GM12878 (cell line): Measurements from ENCODE around the gene FASN. TPM values are rescaled to one million over a fixed set of nuclear protein-coding genes. Genes with fewer than 3 reads are reported as not detected.

ENCODE experiments used
- ATAC-seq: fragments of 200-7000 bp; cut with Tn5 transposase; 3 replicates; pipeline ENCODE4 v1.9.1; 2020; ENCODE audit warnings: mild to moderate bottlenecking, moderate library complexity
- Bru-seq: library from RNA; stranded (reverse); fragments of 400-500 nt; gene quantifications from one replicate; lab custom pipeline; 2021; lab: Mats Ljungman, UMichigan
- BruChase-seq, 2 experiments: library from RNA; stranded (reverse); fragments of 400-500 nt; gene quantifications; one replicate each; lab custom pipeline; 2021; lab: Mats Ljungman, UMichigan
- BruUV-seq: library from RNA; stranded (reverse); fragments of 400-500 nt; replicated peaks from 2 replicates; lab custom pipeline; 2021; lab: Mats Ljungman, UMichigan
- CTCF ChIA-PET: fragments of 300-600 bp; sonication (Branson Sonifier 250); formaldehyde crosslinking; extraction: SDS; loops from one replicate; lab custom pipeline; 2021; ENCODE audit warnings: inconsistent platforms; lab: Yijun Ruan, JAX
- POLR2A ChIA-PET: fragments of 350-600 bp; formaldehyde crosslinking; extraction: SDS; loops from one replicate; lab custom pipeline; 2021; ENCODE audit warnings: inconsistent platforms; lab: Charles Lee
- RAD21 ChIA-PET: fragments of 300-600 bp; sonication (Branson Sonifier 250); formaldehyde crosslinking; loops from one replicate; lab custom pipeline; 2023; ENCODE audit warnings: antibody characterized with exemption; ENCODE audit not compliant: unreplicated experiment; lab: Charles Lee
- SMC1A ChIA-PET: fragments of 300-600 bp; sonication (Branson Sonifier 250); formaldehyde crosslinking; loops from one replicate; lab custom pipeline; 2023; ENCODE audit not compliant: unreplicated experiment, uncharacterized antibody; lab: Charles Lee
- DNase-seq: peaks from one replicate; pipeline ENCODE4 v3.0.0-alpha.2; 2011; ENCODE audit warnings: low read depth, low spot score
- FAIRE-seq: peaks from 3 replicates; lab custom pipeline; 2011; peaks lifted over from hg19 to GRCh38; lab: Jason Lieb, UNC
- H2AFZ ChIP-seq: 2 replicates; pipeline ENCODE4 v1.6.0; 2011; ENCODE audit warnings: low read depth, low read length, control low read depth; ENCODE audit not compliant: control insufficient read depth
- H3K27ac ChIP-seq: 2 replicates; pipeline ENCODE4 v1.5.1; 2011; ENCODE audit warnings: control low read depth; ENCODE audit not compliant: control insufficient read depth, insufficient read depth
- H3K27me3 ChIP-seq, 2 experiments: replicated peaks in 1 of 2; 2 replicates each; pipeline versions ENCODE4 v1.6.0 to v1.6.1; 2011; ENCODE audit warnings: low read length in 1 of 2; ENCODE audit not compliant: control insufficient read depth in 2 of 2, insufficient read depth in 2 of 2
- H3K36me3 ChIP-seq, 2 experiments: 2 replicates each; pipeline ENCODE4 v1.5.1; 2011; ENCODE audit warnings: low read length in 1 of 2; ENCODE audit not compliant: control insufficient read depth in 2 of 2, insufficient read depth in 2 of 2
- H3K4me1 ChIP-seq: 2 replicates; pipeline ENCODE4 v1.6.1; 2011; ENCODE audit warnings: mild to moderate bottlenecking, low read length, moderate library complexity, mixed read lengths; ENCODE audit not compliant: control insufficient read depth, insufficient read depth
- H3K4me2 ChIP-seq: 2 replicates; pipeline ENCODE4 v1.6.0; 2011; ENCODE audit warnings: control low read depth; ENCODE audit not compliant: control insufficient read depth, insufficient read depth
- H3K4me3 ChIP-seq: fragments of 200-600 bp; sonication (generic); 2 replicates; pipeline ENCODE4 v1.5.1; 2016
- H3K79me2 ChIP-seq: 2 replicates; pipeline ENCODE4 v1.6.0; 2011; ENCODE audit warnings: low read length; ENCODE audit not compliant: control insufficient read depth, insufficient read depth
- H3K9ac ChIP-seq: 2 replicates; pipeline ENCODE4 v1.8.0; 2011; ENCODE audit warnings: low read length, control low read depth, mixed read lengths; ENCODE audit not compliant: control insufficient read depth, insufficient read depth
- H3K9me3 ChIP-seq: replicated peaks from 3 replicates; pipeline ENCODE4 v1.5.1; 2011; ENCODE audit warnings: mild to moderate bottlenecking, low read length; ENCODE audit not compliant: control insufficient read depth, insufficient read depth
- H4K20me1 ChIP-seq: 2 replicates; pipeline ENCODE4 v1.6.0; 2011; ENCODE audit not compliant: control insufficient read depth, insufficient read depth
- FOS ChIP-seq: IDR thresholded peaks from 3 replicates; pipeline ENCODE4 v1.6.1; 2011; ENCODE audit warnings: borderline replicate concordance; ENCODE audit not compliant: insufficient read length; ENCODE audit errors: extremely low read depth
- PBX3 ChIP-seq: IDR thresholded peaks from 2 replicates; pipeline ENCODE4 v1.6.1; 2011; ENCODE audit warnings: mild to moderate bottlenecking, low read depth, low read length, moderate library complexity; ENCODE audit not compliant: insufficient replicate concordance
- POLR2AphosphoS5 ChIP-seq: IDR thresholded peaks from 2 replicates; pipeline ENCODE4 v1.6.1; 2011; ENCODE audit warnings: mild to moderate bottlenecking, low read length, inconsistent platforms
- SIN3A ChIP-seq: IDR thresholded peaks from 2 replicates; pipeline ENCODE4 v1.6.1; 2012; ENCODE audit warnings: low read depth, low read length, improper control_type of control experiment
- ZNF384 ChIP-seq: IDR thresholded peaks from 2 replicates; pipeline ENCODE4 v1.6.1; 2012; ENCODE audit warnings: low read depth, mild to moderate bottlenecking, low read length, improper control_type of control experiment, borderline replicate concordance
- ZNF592 ChIP-seq: fragments of 450-650 bp; IDR thresholded peaks from 2 replicates; pipeline ENCODE4 v1.6.1; 2017; ENCODE audit warnings: mild to moderate bottlenecking, moderate library complexity
- WGBS: methylation state at CpG from one replicate; pipeline ENCODE4 v1.1.6; 2016; ENCODE audit warnings: low lambda C conversion rate; ENCODE audit not compliant: insufficient replicate concordance, insufficient coverage; ENCODE audit errors: missing lambda C conversion rate; 5-methylcytosine and 5-hydroxymethylcytosine counted together
- in situ Hi-C: fragments of 300-500 bp; cut with MboI; formaldehyde crosslinking; loops from 9 replicates; pipeline ENCODE4 v1.14.3; 2018; ENCODE audit warnings: mixed read lengths
- intact Hi-C: fragments of 100-400 bp; cut with micrococcal nuclease; formaldehyde crosslinking; loops from one replicate; pipeline ENCODE4 v1.14.2; 2022; ENCODE audit not compliant: unreplicated experiment
- long read RNA-seq, 2 experiments: library from polyadenylated mRNA; unstranded; transcript quantifications; one replicate each; pipeline ENCODE4 v2.0.0, GENCODE V29; 2019 to 2020
- polyA minus RNA-seq, 3 experiments: library from RNA; depleted of rRNA, polyadenylated mRNA; stranded (reverse); fragments of >200 nt; gene quantifications; 2 replicates each; pipeline ENCODE4 v1.2.3, GENCODE V29; 2011
- polyA plus RNA-seq, 11 experiments: library from polyadenylated mRNA; depleted of rRNA in 4 of 11; unstranded in 6 of 11; stranded (reverse) in 5 of 11; fragments of >200 nt; fragmentation: Nextera tagmentation in 4 of 11; fragmentation: Illumina TruSeq in 1 of 11; extraction: Ambion mirVana in 4 of 11; extraction: Trizol in 1 of 11; gene quantifications; 1 replicate in 1 of 11; 2 replicates in 10 of 11; pipeline versions ENCODE4 v1.2.1 to v1.2.3, GENCODE V29; 2011 to 2016; ENCODE audit warnings: inconsistent platforms in 2 of 11, missing spikeins in 2 of 11, low read depth in 1 of 11
- total RNA-seq, 4 experiments: library from RNA; depleted of rRNA in 3 of 4; stranded (reverse); fragments of >200 nt in 3 of 4; fragmentation: Illumina TruSeq in 1 of 4; extraction: Trizol in 1 of 4; gene quantifications; 2 replicates each; pipeline versions ENCODE4 v1.2.1 to v1.2.3, GENCODE V29; 2013 to 2021

Gene FASN
- 81.2 and 110 TPM in 2 replicates for total RNA-seq (2013; cell fraction: nucleolus; rRNA removed)
- 67.4 and 73.8 TPM in 2 replicates for total RNA-seq (2014; rRNA removed)
- 18.0 and 20.8 TPM in 2 replicates for total RNA-seq (2014; rRNA removed; fragmentation: Illumina TruSeq; extraction: Trizol)
- total RNA-seq (2021), result 333 and 348 TPM in 2 replicates
- 15.3 TPM for polyA plus RNA-seq (2011; ENCODE audit: low read depth)
- polyA plus RNA-seq (2011; rRNA removed), result 4.5 and 10.8 TPM in 2 replicates
- polyA plus RNA-seq (2011; cell fraction: cytosol; rRNA removed), result 31.3 and 40.9 TPM in 2 replicates
- polyA plus RNA-seq (2011; cell fraction: nucleus; rRNA removed), result 137 and 205 TPM in 2 replicates
- 82.0 and 91.6 TPM in 2 replicates for polyA plus RNA-seq (2012)
- polyA plus RNA-seq (2014; fragmentation: Illumina TruSeq; extraction: Trizol), result 1.6 and 12.8 TPM in 2 replicates
- polyA plus RNA-seq (2014; fragmentation: Nextera tagmentation; extraction: Ambion mirVana), result under 1 TPM; 0.19 to 0.31 TPM
- 87.8 and 131 TPM in 2 replicates for polyA plus RNA-seq (2014; rRNA removed)
- 10 to 100 TPM; 40.1 to 42.5 TPM for polyA plus RNA-seq (2016; fragmentation: Nextera tagmentation; extraction: Ambion mirVana)
- 21.8 and 51.5 TPM in 2 replicates for polyA minus RNA-seq (2011; rRNA and poly(A)+ RNA removed)
- 91.7 and 93.8 TPM in 2 replicates for polyA minus RNA-seq (2011; cell fraction: cytosol; rRNA and poly(A)+ RNA removed)
- 35.7 and 66.9 TPM in 2 replicates for polyA minus RNA-seq (2011; cell fraction: nucleus; rRNA and poly(A)+ RNA removed)
- percentile 68 among the genes with signal in this experiment for Bru-seq, nascent RNA
- percentile 94 among the genes with signal in this experiment for BruChase-seq, experiment 1, labeled RNA remaining after a 6-hour chase
- percentile 84 among the genes with signal in this experiment for BruChase-seq, experiment 2, labeled RNA remaining after a 2-hour chase
- long read RNA-seq, experiment 1, partial matches to known transcripts, result 5 of 6 reads
- long read RNA-seq, experiment 1, other reads (novel, unspliced or antisense), result 1 of 6 reads
- long read RNA-seq, experiment 2, partial matches to known transcripts, result 0 of 1 reads
- long read RNA-seq, experiment 2, other reads (novel, unspliced or antisense), result 1 of 1 reads

- ATAC-seq, result peak; percentile 87
- FAIRE-seq, result peak; percentile 65
- peak; percentile 65 for DNase-seq
- CTCF ChIA-PET, result interaction anchor here (0.7 to 2.4 kb wide), 2 partner anchors 61 to 63 kb away, joined by 3 to 7 read pairs; partner anchors contain the start of gene DCXR
- Histone ChIP-seq H3K36me3 (peaks cover 5 to 21% of the 10 kb centered on the region in 2 experiments; a peak in 3 of 4 replicates), H3K79me2 (peaks cover 47% of the 10 kb centered on the region), H3K4me2 (peak within 1 kb of the TSS; percentile 96), H3K27me3 (no peaks in the 10 kb centered on the region), H3K4me3 (peak within 1 kb of the TSS; percentile 92), H2AFZ (peak within 1 kb of the TSS; percentile 92), H4K20me1 (no peaks in the 10 kb centered on the region; the same call in 1 of the 2 replicates), H3K27ac (peak within 1 kb of the TSS; percentile 93), H3K9me3 (no peaks in the 10 kb centered on the region), H3K9ac (peak within 1 kb of the TSS; percentile 95), H3K4me1 (peaks cover 17% of the 10 kb centered on the region)
- under 1% methylated on average over 93 of the region's 124 CpGs for WGBS
- BruUV-seq, result no TSS peak
- RAD21 ChIA-PET, result interaction anchor here (0.5 to 1.2 kb wide), 3 partner anchors 8 to 394 kb away, joined by 3 to 5 read pairs (median 4); partner anchors contain the start of gene DCXR
- in situ Hi-C loops (no loop called here), intact Hi-C loops (loop anchor here (1.0 to 5.0 kb wide), 3 partner anchors 46 to 237 kb away; partner anchors contain the start of genes DCXR, GPS1 and RFNG)
- SMC1A ChIA-PET, result no interaction called here
- POLR2A ChIA-PET, result interaction anchor here (0.5 to 2.3 kb wide), 10 partner anchors 8 to 431 kb away, joined by 3 to 9 read pairs (median 4); partner anchors contain the start of genes CENPX and LRRC45
- peak; percentile 93 for TF ChIP-seq PBX3
- no peak for TF ChIP-seq ZNF384
- peak; percentile 90 for TF ChIP-seq POLR2AphosphoS5
- TF ChIP-seq ZNF592, result peak; percentile 66
- peak; percentile 59 for TF ChIP-seq FOS
- TF ChIP-seq SIN3A, result peak; percentile 42; the same call in 1 of the 2 replicates
Observed at GRCh38 chr17:82098169-82098938, at the start of gene FASN. FASN (minus strand) TSS chr17:82098236; CDS start chr17:82096445, 1,791 bp downstream.
